Mesenchymal stem cell (in vitro differentiated cells and primary cell): ENCODE data around the gene C14orf39.

ENCODE experiments used
- DNase-seq: peaks from one replicate; pipeline ENCODE4 v3.0.0-alpha.2; 2013
- H2AFZ ChIP-seq: one replicate; pipeline ENCODE4 v1.6.1; 2013; ENCODE audit warnings: low read depth, mild to moderate bottlenecking, control low read depth, inconsistent platforms, low read length, moderate library complexity
- H2AK5ac ChIP-seq: 2 replicates; pipeline ENCODE4 v1.6.1; 2013; ENCODE audit warnings: low read length, moderate library complexity, mild to moderate bottlenecking, inconsistent platforms; ENCODE audit not compliant: severe bottlenecking
- H2BK120ac ChIP-seq: one replicate; pipeline ENCODE4 v1.6.1; 2013; ENCODE audit warnings: low read depth, mild to moderate bottlenecking, inconsistent platforms, low read length, moderate library complexity
- H2BK12ac ChIP-seq, 2 experiments: one replicate each; pipeline ENCODE4 v1.6.1; 2013; ENCODE audit warnings: inconsistent platforms in 2 of 2, low read length in 2 of 2, mild to moderate bottlenecking in 2 of 2, moderate library complexity in 2 of 2, control low read depth in 1 of 2
- H2BK15ac ChIP-seq: one replicate; pipeline ENCODE4 v1.6.1; 2013; ENCODE audit warnings: mild to moderate bottlenecking, low read depth, inconsistent platforms; ENCODE audit not compliant: poor library complexity, severe bottlenecking
- H2BK5ac ChIP-seq: 2 replicates; pipeline ENCODE4 v1.6.1; 2013; ENCODE audit warnings: low read depth, mild to moderate bottlenecking, low read length, control low read depth, inconsistent platforms; ENCODE audit not compliant: poor library complexity, severe bottlenecking
- H3K14ac ChIP-seq, 2 experiments: one replicate each; pipeline ENCODE4 v1.6.1; 2013; ENCODE audit warnings: inconsistent platforms in 2 of 2, low read length in 2 of 2, control low read depth in 1 of 2, mild to moderate bottlenecking in 1 of 2, moderate library complexity in 1 of 2
- H3K18ac ChIP-seq, 2 experiments: one replicate each; pipeline ENCODE4 v1.6.1; 2013; ENCODE audit warnings: inconsistent platforms in 2 of 2, low read length in 2 of 2, control low read depth in 1 of 2, low read depth in 1 of 2, mild to moderate bottlenecking in 1 of 2
- H3K23ac ChIP-seq, 2 experiments: one replicate each; pipeline ENCODE4 v1.6.1; 2013; ENCODE audit warnings: inconsistent platforms in 2 of 2, low read length in 2 of 2, mild to moderate bottlenecking in 2 of 2, moderate library complexity in 2 of 2, control low read depth in 1 of 2
- H3K27ac ChIP-seq: 2 replicates; pipeline ENCODE4 v1.5.1; 2013; ENCODE audit warnings: mild to moderate bottlenecking, moderate library complexity, low read length, control low read depth, inconsistent platforms; ENCODE audit not compliant: poor library complexity, severe bottlenecking
- H3K27me3 ChIP-seq, 2 experiments: 2 replicates each; pipeline versions ENCODE4 v1.6.1 to v1.7.0; 2013; ENCODE audit warnings: low read length in 2 of 2, mild to moderate bottlenecking in 2 of 2, moderate library complexity in 2 of 2, control low read depth in 1 of 2, inconsistent platforms in 1 of 2; ENCODE audit not compliant: control insufficient read depth in 1 of 2, insufficient read depth in 1 of 2
- H3K36me3 ChIP-seq, 2 experiments: 2 replicates each; pipeline versions ENCODE4 v1.6.1 to v1.7.0; 2013; ENCODE audit warnings: low read length in 2 of 2, control low read depth in 1 of 2, inconsistent platforms in 1 of 2, low read depth in 1 of 2, mild to moderate bottlenecking in 1 of 2; ENCODE audit not compliant: insufficient read depth in 2 of 2, control insufficient read depth in 1 of 2
- H3K4ac ChIP-seq, 2 experiments: one replicate each; pipeline ENCODE4 v1.6.1; 2013; ENCODE audit warnings: inconsistent platforms in 2 of 2, low read length in 2 of 2, mild to moderate bottlenecking in 2 of 2, moderate library complexity in 2 of 2, control low read depth in 1 of 2, low read depth in 1 of 2
- H3K4me1 ChIP-seq: 2 replicates; pipeline ENCODE4 v1.6.1; 2013; ENCODE audit warnings: low read depth, low read length, control low read depth; ENCODE audit not compliant: control insufficient read depth, insufficient read depth
- H3K4me2 ChIP-seq: 2 replicates; pipeline ENCODE4 v1.6.1; 2013; ENCODE audit warnings: low read length, mild to moderate bottlenecking, inconsistent platforms; ENCODE audit not compliant: poor library complexity, severe bottlenecking
- H3K4me3 ChIP-seq, 2 experiments: 2 replicates each; pipeline versions ENCODE4 v1.5.1 to v1.7.0; 2013; ENCODE audit warnings: low read length in 2 of 2, mild to moderate bottlenecking in 2 of 2, control low read depth in 1 of 2, low read depth in 1 of 2; ENCODE audit not compliant: insufficient read depth in 1 of 2
- H3K79me1 ChIP-seq: replicated peaks from 2 replicates; pipeline ENCODE4 v1.6.1; 2013; ENCODE audit warnings: mild to moderate bottlenecking, control low read depth, low read length, inconsistent platforms; ENCODE audit not compliant: poor library complexity, severe bottlenecking
- H3K9ac ChIP-seq: 2 replicates; pipeline ENCODE4 v1.7.0; 2013; ENCODE audit warnings: mild to moderate bottlenecking, low read length, moderate library complexity
- H3K9me3 ChIP-seq: 2 replicates; pipeline ENCODE4 v1.7.0; 2013; ENCODE audit warnings: mild to moderate bottlenecking, low read length; ENCODE audit not compliant: control insufficient read depth
- H4K8ac ChIP-seq: one replicate; pipeline ENCODE4 v1.6.1; 2013; ENCODE audit warnings: inconsistent platforms, mild to moderate bottlenecking, low read length, moderate library complexity
- H4K91ac ChIP-seq: one replicate; pipeline ENCODE4 v1.6.1; 2013; ENCODE audit warnings: mild to moderate bottlenecking, low read length, inconsistent platforms
- WGBS: methylation state at CpG from one replicate; pipeline ENCODE4 v1.1.7; 2013; ENCODE audit warnings: mixed read lengths; 5-methylcytosine and 5-hydroxymethylcytosine counted together

The C14orf39 gene

GRCh38 chr14:60508707-60509437, 23.0 kb upstream of the C14orf39 start, which contains the start of gene SIX6:
Gene SIX6, plus strand, starts transcription at chr14:60509146. Its CDS starts 253 bp downstream, at chr14:60509399.
- no peak within 1 kb of the TSS for H2BK15ac ChIP-seq
- no peak within 1 kb of the TSS for H2BK5ac ChIP-seq
- H3K4me2 ChIP-seq: peak within 1 kb of the TSS; percentile 55
- H3K9ac ChIP-seq: no peak within 1 kb of the TSS
- no peak for DNase-seq
- no peak within 1 kb of the TSS for H2BK120ac ChIP-seq
- H3K9me3 ChIP-seq: peaks cover 4% of the 10 kb centered on the region
- H3K4ac ChIP-seq: no peak within 1 kb of the TSS
- H3K23ac ChIP-seq: no peak within 1 kb of the TSS
- no peak within 1 kb of the TSS for H4K8ac ChIP-seq
- no peaks in the 10 kb centered on the region for H3K79me1 ChIP-seq
- no peak within 1 kb of the TSS for H3K27ac ChIP-seq
- H3K36me3 ChIP-seq: no peaks in the 10 kb centered on the region
- peaks cover 27% of the 10 kb centered on the region for H3K4me1 ChIP-seq
- H2BK12ac ChIP-seq: no peak within 1 kb of the TSS
- H3K27me3 ChIP-seq: peaks cover 87 to 100% of the 10 kb centered on the region in 2 experiments
- WGBS: under 1% methylated on average over 46 of the region's 55 CpGs
- no peak within 1 kb of the TSS for H3K14ac ChIP-seq
- H2AK5ac ChIP-seq: no peak within 1 kb of the TSS
- no peak within 1 kb of the TSS for H3K18ac ChIP-seq
- no peak within 1 kb of the TSS for H3K4me3 ChIP-seq
- H4K91ac ChIP-seq: no peak within 1 kb of the TSS
- no peak within 1 kb of the TSS for H2AFZ ChIP-seq

- H2BK120ac ChIP-seq: no peak overlapping the region
- no peak overlapping the region for H2AK5ac ChIP-seq
- DNase-seq: no peak
- H3K4me2 ChIP-seq: no peak overlapping the region
- no peak overlapping the region for H3K4ac ChIP-seq
- H4K8ac ChIP-seq: no peak overlapping the region
- H3K23ac ChIP-seq: no peak overlapping the region
- H3K4me1 ChIP-seq: peaks cover 27% of the 10 kb centered on the region
- H3K18ac ChIP-seq: no peak overlapping the region
- peaks cover 87 to 100% of the 10 kb centered on the region in 2 experiments for H3K27me3 ChIP-seq
- H4K91ac ChIP-seq: no peak overlapping the region
- peaks cover 4% of the 10 kb centered on the region for H3K9me3 ChIP-seq
- no peak overlapping the region for H2AFZ ChIP-seq
- H2BK5ac ChIP-seq: no peak overlapping the region
- 0% methylated on average over 1 of the region's 5 CpGs for WGBS
- no peaks in the 10 kb centered on the region for H3K36me3 ChIP-seq
- no peak overlapping the region for H3K4me3 ChIP-seq
- H2BK12ac ChIP-seq: no peak overlapping the region
- no peak overlapping the region for H3K9ac ChIP-seq
- H2BK15ac ChIP-seq: no peak overlapping the region
- no peaks in the 10 kb centered on the region for H3K79me1 ChIP-seq
- no peak overlapping the region for H3K14ac ChIP-seq
- no peak overlapping the region for H3K27ac ChIP-seq
These were observed 22.5 kb upstream of the C14orf39 start for GRCh38 chr14:60508363-60508706.

GRCh38 chr14:60506985-60507829, 21.3 kb upstream of the C14orf39 start:
- Histone ChIP-seq H4K8ac (no peak overlapping the region), H2AK5ac (no peak overlapping the region), H3K23ac (no peak overlapping the region), H3K4me3 (no peak overlapping the region), H2BK5ac (no peak overlapping the region), H3K36me3 (no peaks in the 10 kb centered on the region), H3K14ac (no peak overlapping the region), H3K4ac (no peak overlapping the region), H3K79me1 (no peaks in the 10 kb centered on the region), H3K18ac (no peak overlapping the region), H4K91ac (no peak overlapping the region), H3K27me3 (peaks cover 84 to 99% of the 10 kb centered on the region in 2 experiments), H3K4me2 (no peak overlapping the region), H2AFZ (no peak overlapping the region), H2BK12ac (no peak overlapping the region), H3K9me3 (no peaks in the 10 kb centered on the region), H2BK15ac (no peak overlapping the region), H2BK120ac (no peak overlapping the region), H3K9ac (no peak overlapping the region), H3K27ac (no peak overlapping the region), H3K4me1 (peaks cover 27% of the 10 kb centered on the region)
- 3% methylated on average over 46 of the region's 48 CpGs for WGBS
- no peak for DNase-seq

GRCh38 chr14:60506462-60506984, 20.7 kb upstream of the C14orf39 start:
- no peak overlapping the region for H4K8ac ChIP-seq
- H2BK5ac ChIP-seq: no peak overlapping the region
- no peak overlapping the region for H2BK15ac ChIP-seq
- H4K91ac ChIP-seq: no peak overlapping the region
- H3K9me3 ChIP-seq: no peaks in the 10 kb centered on the region
- H3K4me3 ChIP-seq: no peak overlapping the region
- H3K9ac ChIP-seq: no peak overlapping the region
- peaks cover 83 to 99% of the 10 kb centered on the region in 2 experiments for H3K27me3 ChIP-seq
- H3K18ac ChIP-seq: no peak overlapping the region
- no peak overlapping the region for H2AK5ac ChIP-seq
- no peak for DNase-seq
- H3K79me1 ChIP-seq: no peaks in the 10 kb centered on the region
- H2BK12ac ChIP-seq: no peak overlapping the region
- no peak overlapping the region for H2BK120ac ChIP-seq
- no peak overlapping the region for H3K4me2 ChIP-seq
- H3K14ac ChIP-seq: no peak overlapping the region
- 3% methylated on average over 17 of the region's 17 CpGs for WGBS
- H3K23ac ChIP-seq: no peak overlapping the region
- no peaks in the 10 kb centered on the region for H3K36me3 ChIP-seq
- H3K27ac ChIP-seq: no peak overlapping the region
- H2AFZ ChIP-seq: no peak overlapping the region
- H3K4ac ChIP-seq: no peak overlapping the region
- peaks cover 27% of the 10 kb centered on the region for H3K4me1 ChIP-seq
